Parathyroid adenoma (tissue), 2 donors: ENCODE data around the gene FYN.

Experiments
- H2AFZ ChIP-seq: fragments of 300-600 bp; sonication (generic); one replicate; pipeline ENCODE4 v1.7.0; 2017; ENCODE audit warnings: antibody characterized with exemption, mild to moderate bottlenecking
- H3K27ac ChIP-seq: fragments of 300-600 bp; sonication (generic); one replicate; pipeline ENCODE4 v1.7.0; 2017
- H3K27me3 ChIP-seq: fragments of 300-600 bp; sonication (generic); one replicate; pipeline ENCODE4 v1.7.0; 2017; ENCODE audit warnings: low read length; ENCODE audit not compliant: control insufficient read depth, insufficient read depth
- H3K36me3 ChIP-seq: fragments of 300-600 bp; sonication (generic); one replicate; pipeline ENCODE4 v1.7.0; 2017; ENCODE audit warnings: low read length; ENCODE audit not compliant: control insufficient read depth, insufficient read depth
- H3K4me1 ChIP-seq: fragments of 300-600 bp; sonication (generic); one replicate; pipeline ENCODE4 v1.7.0; 2017; ENCODE audit warnings: control low read depth
- H3K4me2 ChIP-seq: fragments of 300-600 bp; sonication (generic); one replicate; pipeline ENCODE4 v1.7.0; 2017; ENCODE audit warnings: low read length
- H3K4me3 ChIP-seq: fragments of 300-600 bp; sonication (generic); one replicate; pipeline ENCODE4 v1.7.0; 2017; ENCODE audit warnings: low read depth, low read length
- H3K79me2 ChIP-seq: fragments of 300-600 bp; sonication (generic); one replicate; pipeline ENCODE4 v1.7.0; 2017; ENCODE audit warnings: control low read depth
- H3K9ac ChIP-seq: fragments of 300-600 bp; sonication (generic); one replicate; pipeline ENCODE4 v1.7.0; 2017; ENCODE audit warnings: mild to moderate bottlenecking
- H3K9me3 ChIP-seq: fragments of 300-600 bp; sonication (generic); one replicate; pipeline ENCODE4 v1.7.0; 2017; ENCODE audit warnings: low read length; ENCODE audit not compliant: control insufficient read depth
- TF ChIP-seq, protein P1 (sequence below): fragments of 300-600 bp; sonication (generic); IDR thresholded peaks from one replicate; pipeline ENCODE4 v1.7.0; 2017; ENCODE audit warnings: antibody characterized with exemption, mild to moderate bottlenecking
- donor health status: primary hyperparathyroidism.

The FYN gene

GRCh38 chr6:111873178-111874024, at the start of gene FYN:
Gene FYN, minus strand, starts transcription at chr6:111873452. Its CDS starts 153,401 bp downstream, at chr6:111720051.
- Histone ChIP-seq H2AFZ (peak within 1 kb of the TSS; percentile 84), H3K79me2 (peaks cover 20% of the 10 kb centered on the region), H3K4me2 (peak within 1 kb of the TSS; percentile 93), H3K27ac (peak within 1 kb of the TSS; percentile 37), H3K27me3 (no peaks in the 10 kb centered on the region), H3K4me3 (peak within 1 kb of the TSS; percentile 75), H3K9ac (no peak within 1 kb of the TSS), H3K9me3 (no peaks in the 10 kb centered on the region), H3K4me1 (peaks cover 3% of the 10 kb centered on the region), H3K36me3 (no peaks in the 10 kb centered on the region)
- TF ChIP-seq, protein P1, sequence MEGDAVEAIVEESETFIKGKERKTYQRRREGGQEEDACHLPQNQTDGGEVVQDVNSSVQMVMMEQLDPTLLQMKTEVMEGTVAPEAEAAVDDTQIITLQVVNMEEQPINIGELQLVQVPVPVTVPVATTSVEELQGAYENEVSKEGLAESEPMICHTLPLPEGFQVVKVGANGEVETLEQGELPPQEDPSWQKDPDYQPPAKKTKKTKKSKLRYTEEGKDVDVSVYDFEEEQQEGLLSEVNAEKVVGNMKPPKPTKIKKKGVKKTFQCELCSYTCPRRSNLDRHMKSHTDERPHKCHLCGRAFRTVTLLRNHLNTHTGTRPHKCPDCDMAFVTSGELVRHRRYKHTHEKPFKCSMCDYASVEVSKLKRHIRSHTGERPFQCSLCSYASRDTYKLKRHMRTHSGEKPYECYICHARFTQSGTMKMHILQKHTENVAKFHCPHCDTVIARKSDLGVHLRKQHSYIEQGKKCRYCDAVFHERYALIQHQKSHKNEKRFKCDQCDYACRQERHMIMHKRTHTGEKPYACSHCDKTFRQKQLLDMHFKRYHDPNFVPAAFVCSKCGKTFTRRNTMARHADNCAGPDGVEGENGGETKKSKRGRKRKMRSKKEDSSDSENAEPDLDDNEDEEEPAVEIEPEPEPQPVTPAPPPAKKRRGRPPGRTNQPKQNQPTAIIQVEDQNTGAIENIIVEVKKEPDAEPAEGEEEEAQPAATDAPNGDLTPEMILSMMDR, result peak; percentile 50

DNA sequence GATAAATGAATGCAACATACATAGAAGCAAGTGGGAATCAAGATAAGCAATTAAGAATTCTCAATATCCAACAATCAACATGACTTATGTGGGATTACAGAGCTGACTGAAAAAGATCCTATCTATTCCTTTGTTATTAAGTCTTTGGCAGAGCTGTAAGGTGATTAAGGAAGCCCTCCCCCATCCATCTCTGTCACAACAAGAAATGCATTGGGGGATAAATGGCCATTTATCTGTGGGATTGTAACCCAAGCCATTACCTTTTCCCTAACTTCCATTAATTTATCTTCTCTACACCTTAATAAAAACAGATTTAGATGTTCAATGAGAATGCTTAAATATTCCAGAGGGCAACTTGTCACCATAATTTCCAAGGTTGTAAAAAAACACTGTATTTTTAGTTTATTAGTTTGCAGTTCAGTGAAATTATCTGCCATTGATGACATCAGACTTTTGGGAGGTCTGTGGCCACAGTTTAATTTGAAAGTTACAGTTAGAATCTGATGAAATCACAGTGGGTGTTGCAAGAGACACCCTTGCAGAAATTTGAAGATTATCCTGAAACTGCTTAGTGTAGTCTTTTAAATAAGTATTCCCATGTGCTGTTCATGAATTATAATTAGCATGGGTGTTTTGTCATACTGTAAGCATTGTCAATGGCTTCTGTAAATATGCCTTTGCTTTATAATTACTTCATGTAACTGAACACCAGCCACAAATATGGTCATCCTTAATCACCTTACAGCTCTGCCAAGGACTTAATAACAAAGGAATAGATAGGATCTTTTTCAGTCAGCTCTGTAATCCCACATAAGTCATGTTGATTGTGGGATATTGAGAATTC, 49.4 kb upstream of the FYN start:
- H3K9ac ChIP-seq, result no peak overlapping the region
- no peak overlapping the region for H3K4me3 ChIP-seq
- H3K4me1 ChIP-seq, result no peaks in the 10 kb centered on the region
- no peak overlapping the region for H3K27ac ChIP-seq
- no peaks in the 10 kb centered on the region for H3K36me3 ChIP-seq
- no peak overlapping the region for H3K4me2 ChIP-seq
- TF ChIP-seq, protein P1, result no peak
- H3K9me3 ChIP-seq, result no peaks in the 10 kb centered on the region
- no peaks in the 10 kb centered on the region for H3K27me3 ChIP-seq
- no peaks in the 10 kb centered on the region for H3K79me2 ChIP-seq
- H2AFZ ChIP-seq, result no peak overlapping the region

GRCh38 chr6:111921103-111921502, 47.9 kb upstream of the FYN start:
- TF ChIP-seq, protein P1, result no peak
- Histone ChIP-seq H3K4me3 (no peak overlapping the region), H3K9me3 (no peaks in the 10 kb centered on the region), H3K27me3 (no peaks in the 10 kb centered on the region), H3K9ac (no peak overlapping the region), H3K79me2 (no peaks in the 10 kb centered on the region), H3K27ac (no peak overlapping the region), H3K36me3 (no peaks in the 10 kb centered on the region), H2AFZ (no peak overlapping the region), H3K4me1 (no peaks in the 10 kb centered on the region), H3K4me2 (no peak overlapping the region)

DNA sequence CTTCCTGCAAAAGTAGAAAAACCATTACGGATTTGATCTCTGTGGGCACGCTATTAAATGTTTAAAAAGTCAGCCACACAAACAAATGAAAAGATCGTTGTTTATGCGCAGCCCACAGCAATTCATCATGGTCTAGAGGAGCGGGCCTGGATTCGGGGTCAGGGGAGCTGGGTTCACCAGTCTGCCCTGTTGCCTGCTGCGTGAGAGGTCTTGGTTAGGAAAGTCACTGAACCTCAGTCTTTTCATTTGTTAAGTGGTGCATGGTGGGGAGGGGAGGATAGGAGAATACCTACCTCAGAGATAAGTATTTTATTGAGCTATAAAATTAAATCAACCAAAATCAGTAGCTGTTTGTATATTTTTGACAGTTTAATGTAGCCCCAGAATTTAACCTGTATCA, 47.3 kb upstream of the FYN start:
- no peak overlapping the region for H3K4me3 ChIP-seq
- no peak overlapping the region for H2AFZ ChIP-seq
- no peak overlapping the region for H3K27ac ChIP-seq
- H3K27me3 ChIP-seq, result no peaks in the 10 kb centered on the region
- H3K4me1 ChIP-seq, result no peaks in the 10 kb centered on the region
- no peak overlapping the region for H3K4me2 ChIP-seq
- TF ChIP-seq, protein P1, result no peak
- H3K79me2 ChIP-seq, result no peaks in the 10 kb centered on the region
- H3K9ac ChIP-seq, result no peak overlapping the region
- no peaks in the 10 kb centered on the region for H3K9me3 ChIP-seq
- no peaks in the 10 kb centered on the region for H3K36me3 ChIP-seq
